Activated naive CD4-positive, alpha-beta T cell treated with anti-CD3 and anti-CD28 coated beads for 36 hours (primary cell): ENCODE results near the gene KCNQ1. TPM values are rescaled to one million over a fixed set of nuclear protein-coding genes. Genes with fewer than 3 reads are reported as not detected.

Experiments
- CTCF ChIA-PET: fragments of 350-600 bp; sonication (Branson Sonifier 250); formaldehyde crosslinking; loops from one replicate; lab custom pipeline; 2021; ENCODE audit warnings: antibody characterized with exemption; lab: Charles Lee
- DNase-seq: peaks from one replicate; pipeline ENCODE4 v3.0.0-alpha.2; 2020
- H3K27ac Mint-ChIP-seq: one replicate; pipeline ENCODE4 v1.8.0; 2021; ENCODE audit warnings: mild to moderate bottlenecking, mixed read lengths
- H3K27me3 Mint-ChIP-seq: one replicate; pipeline ENCODE4 v1.8.0; 2021; ENCODE audit warnings: low read depth, mixed read lengths
- H3K36me3 Mint-ChIP-seq: one replicate; pipeline ENCODE4 v1.8.0; 2021; ENCODE audit warnings: low read depth, mixed read lengths
- H3K4me1 Mint-ChIP-seq: one replicate; pipeline ENCODE4 v1.8.0; 2021; ENCODE audit warnings: low read depth, mixed read lengths
- H3K4me3 Mint-ChIP-seq: one replicate; pipeline ENCODE4 v1.8.0; 2021; ENCODE audit warnings: mild to moderate bottlenecking, moderate library complexity, mixed read lengths
- H3K9me3 Mint-ChIP-seq: one replicate; pipeline ENCODE4 v1.8.0; 2021; ENCODE audit warnings: mixed read lengths
- intact Hi-C: fragments of 100-400 bp; cut with micrococcal nuclease; formaldehyde crosslinking; loops from one replicate; pipeline ENCODE4 v1.15.1; 2023
- total RNA-seq, 2 experiments: library from RNA; stranded (reverse); gene quantifications; one replicate each; pipeline ENCODE4 v1.2.3, GENCODE V29; 2021

KCNQ1 gene
- total RNA-seq, 2 experiments from 2014 or later = 10.6 to 10.8 TPM

DNA sequence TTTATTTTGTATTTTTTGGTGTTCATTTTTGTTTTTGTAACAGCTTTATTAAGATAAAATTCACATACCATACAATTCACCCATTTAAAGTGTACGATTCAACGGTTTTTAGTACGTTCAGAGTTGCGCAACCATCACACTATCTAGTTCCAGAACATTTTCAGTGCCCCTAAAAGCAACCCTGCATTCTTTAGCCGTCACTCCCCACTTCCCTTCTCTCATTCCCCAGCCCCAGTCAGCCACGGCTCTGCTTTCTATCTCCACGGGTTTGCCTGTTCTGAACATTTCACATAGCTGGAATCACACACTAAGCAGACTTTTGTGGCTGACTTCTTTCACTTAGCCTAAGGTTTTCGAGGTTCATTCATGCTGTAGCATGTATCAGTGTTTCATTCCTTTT is 264.6 kb downstream of the KCNQ1 start:
- no peak for DNase-seq
- intact Hi-C loops = no loop called here
- CTCF ChIA-PET = no interaction called here
- Mint-ChIP-seq H3K4me1 (no peaks in the 10 kb centered on the region), H3K4me3 (no peak overlapping the region), H3K27ac (no peak overlapping the region), H3K9me3 (peaks cover 4% of the 10 kb centered on the region), H3K27me3 (no peaks in the 10 kb centered on the region), H3K36me3 (peaks cover 8% of the 10 kb centered on the region)

DNA sequence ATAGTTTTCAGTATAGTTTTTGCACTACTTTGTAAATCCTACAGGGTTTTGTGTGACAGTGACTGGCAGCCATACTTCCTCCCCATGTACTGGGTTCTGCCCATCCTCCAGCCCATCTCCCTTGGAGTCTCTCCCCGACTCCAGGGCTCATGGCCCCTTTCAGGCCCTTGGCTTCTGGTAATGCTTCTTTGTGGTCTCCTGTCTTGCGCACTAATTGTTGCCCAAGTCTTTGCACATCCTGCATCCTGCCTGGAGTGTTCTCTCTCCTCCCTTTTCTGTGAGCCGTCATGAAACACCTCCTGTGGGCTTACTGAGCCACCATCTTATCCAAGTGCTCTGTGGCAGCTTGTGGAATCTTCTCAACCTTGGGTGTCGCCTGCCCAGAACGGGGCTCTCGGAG is 266.4 kb downstream of the KCNQ1 start:
- Mint-ChIP-seq H3K4me3 (no peak overlapping the region), H3K36me3 (peaks cover 8% of the 10 kb centered on the region), H3K27ac (no peak overlapping the region), H3K4me1 (no peaks in the 10 kb centered on the region), H3K9me3 (peaks cover 4% of the 10 kb centered on the region), H3K27me3 (no peaks in the 10 kb centered on the region)
- intact Hi-C loops = no loop called here
- CTCF ChIA-PET = interaction anchor here (0.6 kb wide), 1 partner anchor 34 kb away, joined by 3 read pairs; no protein-coding TSS in a partner anchor
- DNase-seq = no peak

DNA sequence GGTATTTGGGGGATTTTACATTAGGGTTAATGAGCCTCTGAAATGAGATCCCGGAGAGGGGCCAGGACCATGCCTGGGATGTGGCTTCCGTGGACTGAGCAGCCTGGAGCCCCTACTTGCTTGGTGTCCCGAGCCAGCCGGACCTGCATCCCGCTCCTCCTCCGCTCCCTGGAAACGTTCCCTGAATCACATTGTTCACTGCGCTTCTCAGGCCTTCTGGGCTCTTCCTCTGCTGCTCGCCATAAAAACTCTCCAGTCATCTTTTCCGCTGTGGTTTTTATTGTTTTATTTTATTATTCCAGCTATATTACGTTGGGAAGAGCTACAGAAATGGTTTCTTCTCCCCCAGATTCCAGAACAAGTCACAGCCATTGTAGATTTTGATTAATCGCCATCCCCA is 268.3 kb downstream of the KCNQ1 start:
- no peak overlapping the region for H3K27ac Mint-ChIP-seq
- CTCF ChIA-PET = no interaction called here
- no peak for DNase-seq
- H3K36me3 Mint-ChIP-seq = peaks cover 6% of the 10 kb centered on the region
- no peaks in the 10 kb centered on the region for H3K27me3 Mint-ChIP-seq
- H3K4me3 Mint-ChIP-seq = no peak overlapping the region
- H3K4me1 Mint-ChIP-seq = no peaks in the 10 kb centered on the region
- intact Hi-C loops = no loop called here
- peaks cover 4% of the 10 kb centered on the region for H3K9me3 Mint-ChIP-seq

DNA sequence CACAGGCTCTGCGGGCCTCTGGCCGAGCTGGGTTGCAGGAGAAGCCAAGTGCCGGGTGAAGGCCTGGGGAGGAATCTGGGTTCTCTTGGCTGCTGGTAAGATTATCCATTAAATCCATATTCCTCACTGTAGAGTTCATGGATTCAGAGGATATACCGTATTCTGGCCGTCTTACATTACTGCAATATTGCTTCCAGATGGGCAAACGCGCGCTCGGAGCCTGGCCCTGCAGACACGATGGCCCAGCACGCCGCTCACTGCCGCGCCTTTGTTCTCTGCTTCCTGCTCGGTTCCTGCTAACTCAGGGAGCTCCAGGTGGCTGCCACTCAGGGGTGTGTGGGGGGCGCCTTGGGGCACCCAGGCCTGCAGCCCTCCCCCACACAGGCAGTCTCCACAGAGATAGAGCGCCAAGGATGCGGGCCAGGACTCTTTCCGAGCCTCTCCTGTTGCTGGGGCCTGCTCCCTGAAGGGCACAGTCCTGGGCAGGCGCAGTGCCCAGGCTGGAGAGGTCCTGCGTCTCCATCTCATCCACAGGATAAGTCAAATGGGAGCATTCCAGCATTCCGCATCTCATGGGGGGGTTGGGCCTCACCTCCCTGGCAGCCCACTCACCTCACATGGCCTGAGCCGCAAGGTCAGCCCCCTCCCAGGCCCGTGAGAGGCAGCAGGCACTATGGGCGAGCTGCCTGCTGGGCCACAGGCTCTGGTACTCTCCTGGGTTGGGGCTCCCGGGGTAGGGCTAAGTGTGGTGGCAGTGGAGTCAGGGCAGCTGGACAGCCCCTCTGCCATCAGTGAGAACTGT is 269.1 kb downstream of the KCNQ1 start:
- no peaks in the 10 kb centered on the region for H3K4me1 Mint-ChIP-seq
- intact Hi-C loops = no loop called here
- peaks cover 6% of the 10 kb centered on the region for H3K36me3 Mint-ChIP-seq
- no peak overlapping the region for H3K27ac Mint-ChIP-seq
- H3K4me3 Mint-ChIP-seq = no peak overlapping the region
- CTCF ChIA-PET = no interaction called here
- H3K9me3 Mint-ChIP-seq = peaks cover 4% of the 10 kb centered on the region
- no peaks in the 10 kb centered on the region for H3K27me3 Mint-ChIP-seq
- DNase-seq = no peak

DNA sequence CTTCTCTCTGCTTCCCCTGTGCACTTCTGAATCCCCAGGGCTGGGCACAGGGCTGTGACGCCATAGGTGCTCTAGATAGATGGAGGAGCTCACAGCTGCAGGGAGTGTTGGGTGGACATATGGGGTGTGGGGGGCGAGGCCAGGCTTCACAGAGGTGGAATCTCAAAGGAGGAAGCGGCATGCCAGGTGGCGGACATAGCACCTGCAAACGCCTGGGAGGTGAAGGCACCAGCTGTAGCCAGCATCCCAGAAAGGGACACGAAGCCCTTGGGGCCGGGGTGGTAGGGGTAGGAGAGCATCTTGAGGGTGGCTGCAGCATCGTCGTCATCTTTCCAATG is 269.6 kb downstream of the KCNQ1 start:
- Mint-ChIP-seq H3K27me3 (no peaks in the 10 kb centered on the region), H3K9me3 (peaks cover 4% of the 10 kb centered on the region), H3K4me3 (no peak overlapping the region), H3K36me3 (peaks cover 4% of the 10 kb centered on the region), H3K4me1 (no peaks in the 10 kb centered on the region), H3K27ac (no peak overlapping the region)
- intact Hi-C loops = no loop called here
- DNase-seq = no peak
- CTCF ChIA-PET = no interaction called here

DNA sequence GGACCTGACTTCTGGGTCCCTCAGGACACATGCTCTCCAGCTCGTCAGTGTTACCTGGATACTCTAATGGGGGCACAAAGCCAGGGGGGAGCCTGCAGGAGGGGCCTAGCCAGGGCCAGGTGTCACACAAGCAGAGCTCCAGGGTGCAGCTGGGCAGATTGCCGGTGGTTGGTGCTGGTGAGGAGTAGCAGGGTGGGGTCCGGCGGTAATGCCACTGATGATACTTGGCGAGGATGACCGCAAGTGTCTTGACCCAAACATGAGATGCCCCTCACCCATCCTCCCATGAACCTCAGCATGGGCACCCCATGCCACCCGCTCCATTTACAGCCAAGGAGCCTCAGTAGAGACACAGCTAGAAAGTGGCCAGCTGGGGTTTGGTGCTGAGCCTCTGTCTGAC is 270.1 kb downstream of the KCNQ1 start:
- Mint-ChIP-seq H3K27ac (no peak overlapping the region), H3K9me3 (no peaks in the 10 kb centered on the region), H3K36me3 (no peaks in the 10 kb centered on the region), H3K27me3 (no peaks in the 10 kb centered on the region), H3K4me1 (no peaks in the 10 kb centered on the region), H3K4me3 (no peak overlapping the region)
- CTCF ChIA-PET = no interaction called here
- intact Hi-C loops = no loop called here
- no peak for DNase-seq

DNA sequence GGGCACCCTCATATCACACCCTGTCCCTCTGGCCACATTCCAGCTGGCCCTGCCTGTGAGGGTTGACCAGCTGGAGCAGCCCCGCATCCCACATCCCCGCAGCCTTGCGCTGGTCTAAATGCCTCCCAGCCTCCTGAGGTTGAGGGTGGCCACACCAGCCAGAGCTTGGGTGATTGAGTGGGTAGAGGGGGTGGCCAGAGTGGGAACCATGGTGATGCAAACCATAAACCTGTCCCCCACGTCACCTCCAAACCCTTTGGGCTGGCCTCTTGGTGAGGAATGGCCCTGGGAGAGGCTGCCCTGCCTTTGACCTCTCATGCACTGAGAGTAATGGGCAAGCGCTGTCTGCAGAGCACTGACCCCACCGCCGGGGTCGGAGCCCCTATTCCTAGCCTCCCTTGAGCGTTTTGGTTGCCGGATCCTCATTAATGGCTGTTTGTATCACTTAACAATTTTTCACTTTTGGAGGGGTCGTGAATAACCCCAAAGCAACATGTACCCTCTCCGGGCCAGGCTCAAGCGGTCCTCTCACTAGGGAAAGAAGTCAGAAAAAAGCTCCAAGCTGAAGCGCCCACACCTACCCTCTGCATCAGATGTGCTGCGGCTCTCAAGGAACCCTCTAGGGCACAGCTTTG is 271.0 kb downstream of the KCNQ1 start:
- no peak for DNase-seq
- Mint-ChIP-seq H3K9me3 (no peaks in the 10 kb centered on the region), H3K4me1 (no peaks in the 10 kb centered on the region), H3K27me3 (no peaks in the 10 kb centered on the region), H3K36me3 (no peaks in the 10 kb centered on the region), H3K4me3 (no peak overlapping the region), H3K27ac (no peak overlapping the region)
- intact Hi-C loops = no loop called here
- CTCF ChIA-PET = no interaction called here

DNA sequence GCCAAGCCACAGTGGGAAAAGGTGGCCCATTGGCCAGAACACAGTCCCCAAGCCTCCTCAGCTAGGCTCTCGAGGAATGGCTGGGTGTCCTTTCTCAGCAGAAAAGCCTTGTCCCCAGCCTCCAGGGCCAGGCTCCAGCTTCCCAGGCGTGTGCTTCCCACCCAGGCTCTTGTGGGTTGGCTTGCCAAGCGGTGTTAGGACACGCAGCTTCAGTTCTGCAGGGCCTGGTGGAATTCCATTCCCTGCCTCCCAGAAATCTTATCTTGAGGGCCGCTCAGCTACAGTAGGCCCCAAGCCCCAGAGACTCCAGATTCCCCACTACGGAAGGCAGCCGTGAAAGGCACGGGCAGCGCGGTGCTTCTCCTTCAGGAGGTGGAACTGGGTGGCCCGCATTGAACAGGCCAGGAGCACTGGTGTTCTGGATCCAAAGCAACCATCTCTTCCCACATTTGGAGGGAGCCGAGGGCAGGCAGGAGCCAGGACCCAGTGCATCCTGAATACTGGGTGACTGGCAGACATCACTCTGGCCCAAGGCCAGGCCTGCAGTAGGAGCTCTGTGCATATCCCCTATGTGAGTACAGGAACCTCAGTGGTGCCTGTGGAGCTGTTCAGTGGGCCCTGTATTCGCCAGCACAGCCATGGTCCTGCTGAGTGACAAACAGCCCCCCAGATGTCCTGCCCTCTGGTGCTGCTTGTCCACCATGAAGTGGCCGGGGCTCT is 271.7 kb downstream of the KCNQ1 start:
- H3K27me3 Mint-ChIP-seq = no peaks in the 10 kb centered on the region
- no peak overlapping the region for H3K27ac Mint-ChIP-seq
- CTCF ChIA-PET = no interaction called here
- no peaks in the 10 kb centered on the region for H3K36me3 Mint-ChIP-seq
- DNase-seq = no peak
- intact Hi-C loops = no loop called here
- no peaks in the 10 kb centered on the region for H3K9me3 Mint-ChIP-seq
- no peak overlapping the region for H3K4me3 Mint-ChIP-seq
- H3K4me1 Mint-ChIP-seq = no peaks in the 10 kb centered on the region

DNA sequence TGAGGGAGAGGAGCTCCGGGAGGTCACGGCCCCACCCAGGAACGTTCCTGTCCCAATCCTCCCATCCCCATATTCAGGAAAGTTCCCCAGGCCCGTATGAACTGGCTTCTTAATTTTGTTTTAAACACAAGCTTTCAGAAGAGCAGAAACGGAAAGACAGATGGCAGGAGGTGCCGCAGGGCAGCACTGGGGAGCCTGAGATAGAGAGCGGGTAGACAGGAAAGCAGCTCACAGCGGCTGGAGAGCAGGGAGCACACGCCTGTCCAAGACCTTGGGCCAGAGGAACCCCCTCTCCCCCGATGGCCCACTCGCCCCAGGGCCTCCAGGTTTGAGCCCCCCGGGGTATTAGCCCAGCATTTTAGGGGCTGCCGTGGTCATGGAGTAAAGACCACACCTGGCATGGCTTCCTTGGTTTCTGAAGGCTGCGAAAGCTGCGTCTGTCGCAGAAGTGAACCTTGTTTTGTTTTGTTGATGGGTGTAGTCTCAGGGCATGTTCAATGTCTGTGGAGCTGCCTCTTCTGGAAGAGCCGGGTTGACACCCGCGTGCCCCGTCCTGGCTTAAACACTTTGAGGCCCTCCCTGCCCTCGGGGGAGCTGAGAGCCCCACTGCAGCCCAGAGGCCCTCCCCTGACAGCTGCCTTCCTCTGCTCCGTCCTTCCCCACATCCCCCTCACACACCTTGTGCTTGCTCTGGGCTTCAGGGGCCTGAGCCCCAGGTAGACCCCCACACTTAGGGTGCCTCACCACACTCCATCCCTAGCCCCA is 272.9 kb downstream of the KCNQ1 start:
- H3K4me3 Mint-ChIP-seq = no peak overlapping the region
- intact Hi-C loops = no loop called here
- H3K27ac Mint-ChIP-seq = no peak overlapping the region
- H3K9me3 Mint-ChIP-seq = no peaks in the 10 kb centered on the region
- H3K4me1 Mint-ChIP-seq = no peaks in the 10 kb centered on the region
- H3K27me3 Mint-ChIP-seq = no peaks in the 10 kb centered on the region
- H3K36me3 Mint-ChIP-seq = no peaks in the 10 kb centered on the region
- CTCF ChIA-PET = no interaction called here
- DNase-seq = no peak

DNA sequence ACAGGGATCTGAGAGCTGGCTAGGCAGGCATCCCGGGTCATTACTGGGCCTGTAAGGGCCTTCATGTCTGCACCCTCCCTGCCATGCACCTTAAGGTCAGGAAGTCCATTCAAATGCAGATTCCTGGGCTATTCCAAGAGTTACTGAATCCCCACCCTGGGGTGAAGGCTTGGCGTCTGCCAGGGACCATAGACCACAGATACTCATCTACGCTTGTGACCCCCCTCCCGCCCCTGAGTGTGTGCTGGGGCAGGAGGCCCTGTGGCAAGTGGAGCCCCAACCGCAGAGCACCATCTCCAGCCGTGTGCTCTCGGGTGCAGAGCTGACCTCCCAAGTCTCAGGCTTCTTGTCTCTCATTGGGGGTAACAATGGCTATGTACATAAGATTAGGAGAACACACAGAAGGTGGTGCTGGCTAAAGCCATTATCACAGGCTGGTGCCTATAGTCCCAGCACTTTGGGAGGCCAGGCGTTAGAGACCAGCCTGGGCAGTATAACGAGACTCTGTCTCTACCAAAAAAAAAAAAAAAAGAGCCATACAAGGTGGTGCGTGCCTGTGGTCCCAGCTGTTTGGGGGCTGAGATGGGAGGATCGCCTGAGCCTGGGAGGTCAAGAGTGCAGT is 274.1 kb downstream of the KCNQ1 start:
- CTCF ChIA-PET = interaction anchor here (0.7 kb wide), 1 partner anchor 450 kb away, joined by 3 read pairs; no protein-coding TSS in a partner anchor
- Mint-ChIP-seq H3K4me1 (no peaks in the 10 kb centered on the region), H3K4me3 (no peak overlapping the region), H3K27me3 (no peaks in the 10 kb centered on the region), H3K9me3 (no peaks in the 10 kb centered on the region), H3K27ac (no peak overlapping the region), H3K36me3 (no peaks in the 10 kb centered on the region)
- no peak for DNase-seq
- intact Hi-C loops = no loop called here

DNA sequence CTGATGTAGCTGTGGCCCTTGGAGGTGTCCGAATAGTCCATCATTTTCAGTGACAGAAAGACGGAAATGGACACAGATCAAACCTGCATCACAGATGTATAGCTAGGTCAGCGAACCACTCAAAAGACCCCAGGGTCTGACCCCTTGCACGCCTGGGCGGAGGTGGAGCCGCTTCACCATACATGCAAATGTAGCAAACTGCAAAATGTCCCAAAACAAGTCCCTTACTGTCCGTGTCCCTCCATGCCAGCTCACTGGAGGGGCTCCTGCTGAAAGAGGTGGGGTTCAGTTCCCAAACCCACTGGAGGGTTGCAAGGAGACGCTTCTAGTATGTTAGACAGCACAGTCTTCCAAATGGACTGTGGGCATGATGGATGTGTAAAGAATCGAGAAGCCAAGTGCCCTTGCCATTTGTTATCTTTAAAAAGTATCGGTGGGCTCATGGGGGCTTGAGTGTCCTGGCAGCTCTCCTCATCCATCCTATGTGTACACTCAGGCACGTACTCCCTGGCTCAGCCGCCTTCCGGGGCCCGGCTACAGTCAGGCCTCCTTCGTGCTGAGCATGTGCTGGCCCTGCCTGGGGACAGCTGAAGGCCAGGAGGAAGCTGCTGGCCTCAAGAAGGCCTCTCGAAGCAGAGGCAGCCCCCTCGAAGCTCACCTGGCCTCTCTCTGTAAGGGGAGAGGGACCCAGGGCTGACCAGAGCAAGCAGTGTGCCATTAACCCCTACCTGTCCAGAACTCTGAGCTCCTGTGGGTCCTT is 275.2 kb downstream of the KCNQ1 start:
- DNase-seq = no peak
- no peaks in the 10 kb centered on the region for H3K9me3 Mint-ChIP-seq
- no peak overlapping the region for H3K27ac Mint-ChIP-seq
- intact Hi-C loops = no loop called here
- H3K4me1 Mint-ChIP-seq = no peaks in the 10 kb centered on the region
- CTCF ChIA-PET = interaction anchor here (0.6 kb wide), 1 partner anchor 167 kb away, joined by 3 read pairs; no protein-coding TSS in a partner anchor
- no peak overlapping the region for H3K4me3 Mint-ChIP-seq
- H3K27me3 Mint-ChIP-seq = no peaks in the 10 kb centered on the region
- H3K36me3 Mint-ChIP-seq = no peaks in the 10 kb centered on the region
